HepG2 (cell line): ENCODE data around the gene HTRA2. TPM values are rescaled to one million over a fixed set of nuclear protein-coding genes. Genes with fewer than 3 reads are reported as not detected.

Source experiments
- HDAC1 ChIP-seq: sonication (generic); formaldehyde crosslinking; IDR thresholded peaks from 2 replicates; pipeline ENCODE4 v1.5.1; 2020; ENCODE audit warnings: mild to moderate bottlenecking, missing genetic modification reagents
- JUNB ChIP-seq: sonication (generic); formaldehyde crosslinking; IDR thresholded peaks from 2 replicates; pipeline ENCODE4 v1.8.0; 2022; ENCODE audit warnings: missing genetic modification reagents, mild to moderate bottlenecking, borderline replicate concordance
- PAF1 ChIP-seq: IDR thresholded peaks from 2 replicates; pipeline ENCODE4 v1.6.1; 2016; ENCODE audit warnings: missing genetic modification reagents, missing compliant biosample characterization
- PHB2 ChIP-seq: fragments of 450-650 bp; IDR thresholded peaks from 2 replicates; pipeline ENCODE4 v1.6.1; 2018; ENCODE audit not compliant: partially characterized antibody
- SOX6 ChIP-seq, 2 experiments: fragments of 450-650 bp in 1 of 2; sonication (generic) in 1 of 2; formaldehyde crosslinking in 1 of 2; IDR thresholded peaks; 2 replicates each; pipeline versions ENCODE4 v1.4.0 to v1.6.1; 2017 to 2020; ENCODE audit warnings: antibody characterized with exemption in 1 of 2, mild to moderate bottlenecking in 1 of 2, missing genetic modification reagents in 1 of 2
- SP5 ChIP-seq: IDR thresholded peaks from 2 replicates; pipeline ENCODE4 v1.6.1; 2016; ENCODE audit warnings: low read depth, borderline replicate concordance
- SRSF4 ChIP-seq: fragments of 200-400 bp; formaldehyde crosslinking; IDR thresholded peaks from one replicate; pipeline ENCODE4 v1.6.1; 2018; ENCODE audit warnings: mild to moderate bottlenecking, low read depth, low read length, moderate library complexity; ENCODE audit not compliant: poor library complexity, severe bottlenecking
- ZNF234 ChIP-seq: sonication (generic); formaldehyde crosslinking; conservative IDR thresholded peaks from 2 replicates; pipeline ENCODE4 v1.5.1; 2020; ENCODE audit warnings: mild to moderate bottlenecking, missing genetic modification reagents
- ZNF33B ChIP-seq: sonication (generic); formaldehyde crosslinking; IDR thresholded peaks from 2 replicates; pipeline ENCODE4 v1.5.1; 2020; ENCODE audit warnings: mild to moderate bottlenecking, missing genetic modification reagents
- ZNF460 ChIP-seq: sonication (generic); formaldehyde crosslinking; IDR thresholded peaks from 2 replicates; pipeline ENCODE4 v1.5.1; 2020; ENCODE audit warnings: missing genetic modification reagents, mild to moderate bottlenecking, borderline replicate concordance
- ZNF574 ChIP-seq: sonication (generic); formaldehyde crosslinking; IDR thresholded peaks from 2 replicates; pipeline ENCODE4 v1.4.0; 2020; ENCODE audit warnings: missing genetic modification reagents
- ZNF891 ChIP-seq: sonication (generic); formaldehyde crosslinking; IDR thresholded peaks from 2 replicates; pipeline ENCODE4 v1.5.0; 2020; ENCODE audit warnings: mild to moderate bottlenecking, missing genetic modification reagents
- polyA plus RNA-seq, 8 experiments: library from polyadenylated mRNA; depleted of rRNA in 3 of 8; stranded (reverse) in 7 of 8; unstranded in 1 of 8; fragments of >200 nt; fragmentation: Illumina TruSeq in 4 of 8; extraction: Trizol in 4 of 8; gene quantifications; 2 replicates each; pipeline versions ENCODE4 v1.2.1 to v1.2.3, GENCODE V29; 2011 to 2016; ENCODE audit warnings: low read depth in 4 of 8, missing spikeins in 1 of 8, mixed read lengths in 1 of 8; ENCODE audit not compliant: insufficient read depth in 1 of 8
- total RNA-seq, 5 experiments: library from RNA; depleted of rRNA; stranded (reverse); fragments of >200 nt; fragmentation: Illumina TruSeq; extraction: Trizol; gene quantifications; 2 replicates each; pipeline ENCODE4 v1.2.3, GENCODE V29; 2016; ENCODE audit warnings: low read depth in 1 of 5
- TF ChIP-seq, protein P1 (sequence below), 2 experiments: fragments of 450-650 bp in 1 of 2; sonication (generic) in 1 of 2; formaldehyde crosslinking; IDR thresholded peaks; 2 replicates each; pipeline versions ENCODE4 v1.5.0 to v1.8.0; 2020 to 2022; ENCODE audit warnings: mild to moderate bottlenecking in 1 of 2, missing genetic modification reagents in 1 of 2
- TF ChIP-seq, protein P2 (sequence below): sonication (generic); formaldehyde crosslinking; IDR thresholded peaks from 2 replicates; pipeline ENCODE4 v1.5.0; 2020; ENCODE audit warnings: mild to moderate bottlenecking, missing genetic modification reagents, borderline replicate concordance
- TF ChIP-seq, protein P3 (sequence below): sonication (generic); formaldehyde crosslinking; IDR thresholded peaks from 2 replicates; pipeline ENCODE4 v1.4.0; 2020; ENCODE audit warnings: mild to moderate bottlenecking, missing genetic modification reagents
- TF ChIP-seq, protein P4 (sequence below): sonication (generic); formaldehyde crosslinking; IDR thresholded peaks from 2 replicates; pipeline ENCODE4 v1.5.1; 2020; ENCODE audit warnings: missing genetic modification reagents, mild to moderate bottlenecking, borderline replicate concordance

Gene HTRA2
- total and polyA plus RNA-seq, 2 of the 13 experiments (the other 11 are each of a cell fraction or from before 2014, with no cell fraction given) = 47.7 to 50.3 TPM

DNA sequence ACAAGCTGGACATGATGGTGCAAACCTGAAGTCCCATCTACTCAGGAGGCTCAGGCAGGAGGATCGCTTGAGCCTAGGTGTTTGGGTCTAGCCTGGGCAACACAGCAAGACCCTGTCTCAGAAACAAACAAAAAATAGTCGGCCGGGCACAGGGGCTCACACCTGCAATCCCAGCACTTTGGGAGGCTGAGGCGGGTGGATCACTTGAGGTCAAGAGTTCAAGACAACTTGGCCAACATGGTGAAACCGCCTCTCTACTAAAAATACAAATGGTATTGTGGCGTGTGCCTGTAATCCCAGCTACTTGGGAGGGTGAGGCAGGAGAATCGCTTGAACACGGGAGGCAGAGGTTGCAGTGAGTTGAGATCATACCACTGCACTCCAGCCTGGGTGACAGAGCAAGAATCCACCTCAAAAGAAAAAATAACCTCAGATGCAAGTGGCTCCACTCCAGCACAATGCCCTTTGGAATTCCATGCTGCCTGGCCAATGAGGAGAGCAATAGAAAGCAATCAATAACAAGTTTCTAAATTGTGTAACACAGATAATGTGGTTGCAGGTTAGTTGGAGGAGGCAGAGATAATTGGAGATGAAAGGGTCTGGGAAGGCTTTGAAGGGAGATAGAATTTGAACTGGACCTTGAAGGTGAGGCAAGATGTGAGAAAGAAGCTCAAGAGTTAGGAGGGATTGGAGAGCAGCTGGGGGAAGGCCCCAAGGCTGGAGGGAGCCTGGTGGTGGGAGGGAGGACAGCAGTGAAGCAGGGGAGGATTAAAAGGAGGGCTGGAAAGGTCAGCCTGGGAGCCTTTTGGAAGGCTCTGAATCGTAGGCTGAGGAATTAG, 40.9 kb upstream of the HTRA2 start (continued):
- TF ChIP-seq, protein P1, sequence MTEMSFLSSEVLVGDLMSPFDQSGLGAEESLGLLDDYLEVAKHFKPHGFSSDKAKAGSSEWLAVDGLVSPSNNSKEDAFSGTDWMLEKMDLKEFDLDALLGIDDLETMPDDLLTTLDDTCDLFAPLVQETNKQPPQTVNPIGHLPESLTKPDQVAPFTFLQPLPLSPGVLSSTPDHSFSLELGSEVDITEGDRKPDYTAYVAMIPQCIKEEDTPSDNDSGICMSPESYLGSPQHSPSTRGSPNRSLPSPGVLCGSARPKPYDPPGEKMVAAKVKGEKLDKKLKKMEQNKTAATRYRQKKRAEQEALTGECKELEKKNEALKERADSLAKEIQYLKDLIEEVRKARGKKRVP (CRISPR knock-in tag; IDR thresholded peaks at IDR 0.05) = peak in 1 of 2 experiments; percentile 80; a peak in 2 of 4 replicates
- no peak for TF ChIP-seq PAF1
- peak; percentile 72; the same call in 1 of the 2 replicates for TF ChIP-seq JUNB (CRISPR knock-in tag)
- TF ChIP-seq HDAC1 (CRISPR knock-in tag) = peak; percentile 88
- peak; percentile 76; the same call in 1 of the 2 replicates for TF ChIP-seq ZNF460
- no peak for TF ChIP-seq SOX6 (IDR thresholded peaks at IDR 0.05)
- TF ChIP-seq SOX6 (CRISPR knock-in tag; IDR thresholded peaks at IDR 0.05) = peak; percentile 96
- TF ChIP-seq ZNF33B = peak; percentile 38; the same call in 1 of the 2 replicates
- TF ChIP-seq ZNF891 (CRISPR knock-in tag) = no peak
- TF ChIP-seq, protein P2, sequence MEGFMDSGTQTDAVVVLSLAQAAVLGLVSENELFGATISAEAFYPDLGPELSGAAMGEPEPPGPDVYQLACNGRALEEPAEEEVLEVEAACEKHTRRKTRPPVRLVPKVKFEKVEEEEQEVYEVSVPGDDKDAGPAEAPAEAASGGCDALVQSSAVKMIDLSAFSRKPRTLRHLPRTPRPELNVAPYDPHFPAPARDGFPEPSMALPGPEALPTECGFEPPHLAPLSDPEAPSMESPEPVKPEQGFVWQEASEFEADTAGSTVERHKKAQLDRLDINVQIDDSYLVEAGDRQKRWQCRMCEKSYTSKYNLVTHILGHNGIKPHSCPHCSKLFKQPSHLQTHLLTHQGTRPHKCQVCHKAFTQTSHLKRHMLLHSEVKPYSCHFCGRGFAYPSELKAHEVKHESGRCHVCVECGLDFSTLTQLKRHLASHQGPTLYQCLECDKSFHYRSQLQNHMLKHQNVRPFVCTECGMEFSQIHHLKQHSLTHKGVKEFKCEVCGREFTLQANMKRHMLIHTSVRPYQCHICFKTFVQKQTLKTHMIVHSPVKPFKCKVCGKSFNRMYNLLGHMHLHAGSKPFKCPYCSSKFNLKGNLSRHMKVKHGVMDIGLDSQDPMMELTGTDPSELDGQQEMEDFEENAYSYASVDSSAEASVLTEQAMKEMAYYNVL = peak; percentile 76; the same call in 1 of the 2 replicates
- TF ChIP-seq ZNF234 (CRISPR knock-in tag) = no peak
- TF ChIP-seq SRSF4 = no peak
- TF ChIP-seq, protein P3, sequence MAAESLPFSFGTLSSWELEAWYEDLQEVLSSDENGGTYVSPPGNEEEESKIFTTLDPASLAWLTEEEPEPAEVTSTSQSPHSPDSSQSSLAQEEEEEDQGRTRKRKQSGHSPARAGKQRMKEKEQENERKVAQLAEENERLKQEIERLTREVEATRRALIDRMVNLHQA (CRISPR knock-in tag) = no peak
- peak; percentile 28; the same call in 1 of the 2 replicates for TF ChIP-seq SP5 (CRISPR knock-in tag)
- TF ChIP-seq, protein P4, sequence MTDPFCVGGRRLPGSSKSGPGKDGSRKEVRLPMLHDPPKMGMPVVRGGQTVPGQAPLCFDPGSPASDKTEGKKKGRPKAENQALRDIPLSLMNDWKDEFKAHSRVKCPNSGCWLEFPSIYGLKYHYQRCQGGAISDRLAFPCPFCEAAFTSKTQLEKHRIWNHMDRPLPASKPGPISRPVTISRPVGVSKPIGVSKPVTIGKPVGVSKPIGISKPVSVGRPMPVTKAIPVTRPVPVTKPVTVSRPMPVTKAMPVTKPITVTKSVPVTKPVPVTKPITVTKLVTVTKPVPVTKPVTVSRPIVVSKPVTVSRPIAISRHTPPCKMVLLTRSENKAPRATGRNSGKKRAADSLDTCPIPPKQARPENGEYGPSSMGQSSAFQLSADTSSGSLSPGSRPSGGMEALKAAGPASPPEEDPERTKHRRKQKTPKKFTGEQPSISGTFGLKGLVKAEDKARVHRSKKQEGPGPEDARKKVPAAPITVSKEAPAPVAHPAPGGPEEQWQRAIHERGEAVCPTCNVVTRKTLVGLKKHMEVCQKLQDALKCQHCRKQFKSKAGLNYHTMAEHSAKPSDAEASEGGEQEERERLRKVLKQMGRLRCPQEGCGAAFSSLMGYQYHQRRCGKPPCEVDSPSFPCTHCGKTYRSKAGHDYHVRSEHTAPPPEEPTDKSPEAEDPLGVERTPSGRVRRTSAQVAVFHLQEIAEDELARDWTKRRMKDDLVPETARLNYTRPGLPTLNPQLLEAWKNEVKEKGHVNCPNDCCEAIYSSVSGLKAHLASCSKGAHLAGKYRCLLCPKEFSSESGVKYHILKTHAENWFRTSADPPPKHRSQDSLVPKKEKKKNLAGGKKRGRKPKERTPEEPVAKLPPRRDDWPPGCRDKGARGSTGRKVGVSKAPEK (CRISPR knock-in tag) = 0 out of 2 replicates have a peak, but pooled peaks have one; percentile 55
- TF ChIP-seq ZNF574 (CRISPR knock-in tag) = 0 out of 2 replicates have a peak, but pooled peaks have one; percentile 36
- TF ChIP-seq PHB2 = no peak
